WI38 (cell line): ENCODE results near the gene PLAGL1.

ENCODE experiments used
- H3K4me3 ChIP-seq: 2 replicates; pipeline ENCODE4 v1.5.1; 2011; ENCODE audit warnings: low read depth, mild to moderate bottlenecking, control low read depth, low read length
- CTCF ChIP-seq: IDR thresholded peaks from 2 replicates; pipeline ENCODE4 v1.5.1; 2012; ENCODE audit warnings: low read depth, mild to moderate bottlenecking, control low read depth, low read length

The PLAGL1 gene

GRCh38 chr6:143957679-143958274 lies 50.3 kb downstream of the PLAGL1 start:
- TF ChIP-seq CTCF: no peak
- H3K4me3 ChIP-seq: no peak overlapping the region

GRCh38 chr6:143955971-143956370 lies 52.1 kb downstream of the PLAGL1 start:
- no peak for TF ChIP-seq CTCF
- H3K4me3 ChIP-seq: no peak overlapping the region

- no peak overlapping the region for H3K4me3 ChIP-seq
- TF ChIP-seq CTCF: no peak
These were observed 54.1 kb downstream of the PLAGL1 start for GRCh38 chr6:143953922-143954321.

GRCh38 chr6:143952947-143953701 lies 54.9 kb downstream of the PLAGL1 start:
- H3K4me3 ChIP-seq: no peak overlapping the region
- TF ChIP-seq CTCF: no peak

- TF ChIP-seq CTCF: no peak
- H3K4me3 ChIP-seq: no peak overlapping the region
These were observed 55.8 kb downstream of the PLAGL1 start for GRCh38 chr6:143952060-143952778.

- H3K4me3 ChIP-seq: no peak overlapping the region
- no peak for TF ChIP-seq CTCF
These were observed 57.2 kb downstream of the PLAGL1 start for GRCh38 chr6:143950875-143951274.

- no peak for TF ChIP-seq CTCF
- H3K4me3 ChIP-seq: no peak overlapping the region
These were observed 58.1 kb downstream of the PLAGL1 start for GRCh38 chr6:143949962-143950361.
